DOHH2 (cell line): ENCODE measurements around the gene AGAP3.

Experiments used
- EZH2phosphoT487 ChIP-seq: fragments of 200-600 bp; sonication (generic); IDR thresholded peaks from 2 replicates; pipeline ENCODE4 v1.6.1; 2017; ENCODE audit warnings: borderline replicate concordance, mild to moderate bottlenecking, antibody characterized with exemption, low read length, moderate library complexity, mixed read lengths
- TF ChIP-seq, protein P1 (sequence below): fragments of 200-600 bp; sonication (generic); IDR thresholded peaks from one replicate; pipeline ENCODE4 v1.5.1; 2014; ENCODE audit warnings: antibody characterized with exemption, mild to moderate bottlenecking, low read depth, low read length; ENCODE audit not compliant: poor library complexity, severe bottlenecking

DNA sequence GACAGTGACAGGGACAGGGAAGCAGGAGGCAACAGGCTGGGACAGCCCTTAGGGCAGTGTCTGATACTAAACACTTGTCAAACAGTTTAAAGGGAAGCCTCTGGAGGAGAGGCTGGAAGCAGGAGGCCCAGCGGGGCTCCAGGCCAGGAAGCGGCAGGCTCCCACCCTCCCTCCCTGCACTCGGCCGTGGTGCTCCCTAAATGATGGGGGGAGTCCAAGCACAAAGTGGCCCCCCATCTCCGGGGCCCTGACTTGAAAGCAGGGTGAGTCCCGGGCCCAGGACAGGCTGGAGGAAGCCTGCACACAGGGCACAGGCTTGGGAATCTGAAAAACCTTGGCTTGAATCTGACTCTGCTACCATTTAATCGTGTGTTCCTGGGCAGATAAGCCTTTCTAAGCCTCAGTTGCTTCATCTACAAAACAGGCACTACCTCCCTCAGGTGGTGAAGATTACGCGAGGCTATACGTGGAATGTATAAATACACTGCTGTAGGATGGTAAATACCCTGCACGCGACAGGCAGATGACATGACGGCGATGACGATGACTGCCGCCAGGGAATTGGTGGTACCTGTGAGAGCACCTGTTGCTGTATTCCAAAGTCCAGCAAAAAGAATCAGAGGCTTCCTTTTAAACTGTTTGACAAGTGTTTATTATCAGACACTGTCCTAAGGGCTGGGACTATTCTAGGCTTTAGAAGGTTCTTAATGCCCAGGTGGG, 47.2 kb downstream of the AGAP3 start:
- TF ChIP-seq, protein P1, sequence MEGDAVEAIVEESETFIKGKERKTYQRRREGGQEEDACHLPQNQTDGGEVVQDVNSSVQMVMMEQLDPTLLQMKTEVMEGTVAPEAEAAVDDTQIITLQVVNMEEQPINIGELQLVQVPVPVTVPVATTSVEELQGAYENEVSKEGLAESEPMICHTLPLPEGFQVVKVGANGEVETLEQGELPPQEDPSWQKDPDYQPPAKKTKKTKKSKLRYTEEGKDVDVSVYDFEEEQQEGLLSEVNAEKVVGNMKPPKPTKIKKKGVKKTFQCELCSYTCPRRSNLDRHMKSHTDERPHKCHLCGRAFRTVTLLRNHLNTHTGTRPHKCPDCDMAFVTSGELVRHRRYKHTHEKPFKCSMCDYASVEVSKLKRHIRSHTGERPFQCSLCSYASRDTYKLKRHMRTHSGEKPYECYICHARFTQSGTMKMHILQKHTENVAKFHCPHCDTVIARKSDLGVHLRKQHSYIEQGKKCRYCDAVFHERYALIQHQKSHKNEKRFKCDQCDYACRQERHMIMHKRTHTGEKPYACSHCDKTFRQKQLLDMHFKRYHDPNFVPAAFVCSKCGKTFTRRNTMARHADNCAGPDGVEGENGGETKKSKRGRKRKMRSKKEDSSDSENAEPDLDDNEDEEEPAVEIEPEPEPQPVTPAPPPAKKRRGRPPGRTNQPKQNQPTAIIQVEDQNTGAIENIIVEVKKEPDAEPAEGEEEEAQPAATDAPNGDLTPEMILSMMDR: no peak
- no peak for TF ChIP-seq EZH2phosphoT487
